ENCODE data around the gene TYRO3. TPM values are rescaled to one million over a fixed set of nuclear protein-coding genes. Genes with fewer than 3 reads are reported as not detected.
"Not testable (repeated sequence)": the region's sequence is repeated elsewhere in the genome, so short reads cannot be mapped to it uniquely, and the experiment has no call there.

Gene TYRO3
- total and polyA plus RNA-seq, 2 experiments from 2014 or later = 71.0 to 109 TPM

DNA sequence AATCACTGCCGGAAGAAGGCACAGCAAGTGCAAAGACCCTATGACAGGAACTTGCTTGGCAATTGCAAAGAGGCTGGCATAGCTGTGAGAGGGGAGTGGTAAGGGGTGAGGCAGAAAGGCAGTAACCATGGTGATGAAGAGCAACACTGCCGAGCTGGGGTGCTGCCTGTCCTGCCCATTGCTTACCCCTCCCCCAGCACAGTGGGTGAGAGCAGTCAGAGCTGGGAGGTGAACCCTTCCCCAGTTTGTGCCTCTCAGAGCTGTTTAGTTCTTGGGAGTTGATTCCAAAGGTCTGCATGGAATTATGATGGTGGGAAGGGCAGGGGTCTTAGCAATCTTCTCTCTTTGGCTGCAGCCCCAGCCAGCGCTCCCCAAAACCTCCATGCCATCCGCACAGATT lies 8.8 kb downstream of the TYRO3 start:
- peak; percentile 74 for DNase-seq (ENCODE audit: low spot score)
- Histone ChIP-seq H4K20me1 (ENCODE audit: insufficient read depth, poor library complexity, severe bottlenecking) (no peaks in the 10 kb centered on the region), H3K9me3 (ENCODE audit: low read depth) (no peaks in the 10 kb centered on the region), H3K4me3 (no peak overlapping the region), H3K36me3 (replicated peaks; ENCODE audit: insufficient read depth, low read depth) (no peaks in the 10 kb centered on the region), H3K27me3 (no peaks in the 10 kb centered on the region), H3K4me1 (ENCODE audit: insufficient read depth) (peaks cover 66% of the 10 kb centered on the region), H3K4me2 (peak overlapping the region; percentile 73), H3K9me2 (replicated peaks; ENCODE audit: insufficient read depth) (no peaks in the 10 kb centered on the region), H3K27ac (peak overlapping the region; percentile 95), H2AFZ (no peak overlapping the region), H3K79me2 (peaks cover 7% of the 10 kb centered on the region)
- WGBS (ENCODE audit: low lambda C conversion rate, missing lambda C conversion rate) = 62% methylated on average over 4 of the region's 4 CpGs
- TF ChIP-seq EZH2 (IDR thresholded peaks at IDR 0.05; ENCODE audit: borderline replicate concordance) = no peak
- TF ChIP-seq, protein P1, sequence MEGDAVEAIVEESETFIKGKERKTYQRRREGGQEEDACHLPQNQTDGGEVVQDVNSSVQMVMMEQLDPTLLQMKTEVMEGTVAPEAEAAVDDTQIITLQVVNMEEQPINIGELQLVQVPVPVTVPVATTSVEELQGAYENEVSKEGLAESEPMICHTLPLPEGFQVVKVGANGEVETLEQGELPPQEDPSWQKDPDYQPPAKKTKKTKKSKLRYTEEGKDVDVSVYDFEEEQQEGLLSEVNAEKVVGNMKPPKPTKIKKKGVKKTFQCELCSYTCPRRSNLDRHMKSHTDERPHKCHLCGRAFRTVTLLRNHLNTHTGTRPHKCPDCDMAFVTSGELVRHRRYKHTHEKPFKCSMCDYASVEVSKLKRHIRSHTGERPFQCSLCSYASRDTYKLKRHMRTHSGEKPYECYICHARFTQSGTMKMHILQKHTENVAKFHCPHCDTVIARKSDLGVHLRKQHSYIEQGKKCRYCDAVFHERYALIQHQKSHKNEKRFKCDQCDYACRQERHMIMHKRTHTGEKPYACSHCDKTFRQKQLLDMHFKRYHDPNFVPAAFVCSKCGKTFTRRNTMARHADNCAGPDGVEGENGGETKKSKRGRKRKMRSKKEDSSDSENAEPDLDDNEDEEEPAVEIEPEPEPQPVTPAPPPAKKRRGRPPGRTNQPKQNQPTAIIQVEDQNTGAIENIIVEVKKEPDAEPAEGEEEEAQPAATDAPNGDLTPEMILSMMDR (IDR thresholded peaks at IDR 0.05; ENCODE audit: poor library complexity) = no peak
- TF ChIP-seq EZH2phosphoT487 (IDR thresholded peaks at IDR 0.05; ENCODE audit: low read depth, severe bottlenecking, unreplicated experiment) = no peak

DNA sequence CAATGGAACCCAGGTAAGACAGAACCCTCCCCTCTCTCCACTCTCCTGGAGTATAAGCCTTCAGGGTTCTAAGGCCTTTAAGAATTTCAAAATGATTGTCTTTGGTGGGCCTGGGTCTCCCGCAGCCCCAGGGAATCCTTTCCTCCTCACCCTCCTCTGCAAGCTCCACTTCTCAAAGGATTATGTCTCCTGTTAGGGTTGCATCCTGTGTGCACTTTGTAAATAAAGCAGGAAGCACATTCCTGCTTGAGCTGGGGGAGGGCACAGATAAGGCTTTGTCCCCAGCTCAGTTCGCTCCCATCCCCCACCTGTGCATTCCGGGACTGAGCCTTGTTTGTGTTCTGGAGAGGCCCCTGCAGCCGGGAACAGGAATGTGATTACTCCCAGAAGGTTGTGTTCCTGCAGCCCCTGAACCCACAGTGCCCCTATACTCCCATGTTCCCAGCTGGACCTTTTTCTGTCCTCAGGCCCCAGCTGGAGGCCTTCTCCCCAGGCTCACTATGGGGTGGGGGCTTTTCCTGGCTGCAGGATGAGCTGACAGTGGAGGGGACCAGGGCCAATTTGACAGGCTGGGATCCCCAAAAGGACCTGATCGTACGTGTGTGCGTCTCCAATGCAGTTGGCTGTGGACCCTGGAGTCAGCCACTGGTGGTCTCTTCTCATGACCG lies 9.5 kb downstream of the TYRO3 start:
- H3K4me1 ChIP-seq (ENCODE audit: insufficient read depth) = peaks cover 59% of the 10 kb centered on the region
- no peaks in the 10 kb centered on the region for H3K9me2 ChIP-seq (replicated peaks; ENCODE audit: insufficient read depth)
- H3K27ac ChIP-seq = peak overlapping the region; percentile 95
- peaks cover 7% of the 10 kb centered on the region for H3K79me2 ChIP-seq
- H4K20me1 ChIP-seq (ENCODE audit: insufficient read depth, poor library complexity, severe bottlenecking) = no peaks in the 10 kb centered on the region
- no peak for TF ChIP-seq EZH2 (IDR thresholded peaks at IDR 0.05; ENCODE audit: borderline replicate concordance)
- no peak for TF ChIP-seq EZH2phosphoT487 (IDR thresholded peaks at IDR 0.05; ENCODE audit: low read depth, severe bottlenecking, unreplicated experiment)
- TF ChIP-seq, protein P1 (IDR thresholded peaks at IDR 0.05; ENCODE audit: poor library complexity) = no peak
- DNase-seq (ENCODE audit: low spot score) = peak; percentile 90
- H3K27me3 ChIP-seq = no peaks in the 10 kb centered on the region
- peak overlapping the region; percentile 7 for H2AFZ ChIP-seq
- no peak overlapping the region for H3K4me3 ChIP-seq
- H3K9me3 ChIP-seq (ENCODE audit: low read depth) = no peaks in the 10 kb centered on the region
- H3K4me2 ChIP-seq = peak overlapping the region; percentile 73
- 30% methylated on average over 8 of the region's 8 CpGs for WGBS (ENCODE audit: low lambda C conversion rate, missing lambda C conversion rate)
- H3K36me3 ChIP-seq (replicated peaks; ENCODE audit: insufficient read depth, low read depth) = no peaks in the 10 kb centered on the region

DNA sequence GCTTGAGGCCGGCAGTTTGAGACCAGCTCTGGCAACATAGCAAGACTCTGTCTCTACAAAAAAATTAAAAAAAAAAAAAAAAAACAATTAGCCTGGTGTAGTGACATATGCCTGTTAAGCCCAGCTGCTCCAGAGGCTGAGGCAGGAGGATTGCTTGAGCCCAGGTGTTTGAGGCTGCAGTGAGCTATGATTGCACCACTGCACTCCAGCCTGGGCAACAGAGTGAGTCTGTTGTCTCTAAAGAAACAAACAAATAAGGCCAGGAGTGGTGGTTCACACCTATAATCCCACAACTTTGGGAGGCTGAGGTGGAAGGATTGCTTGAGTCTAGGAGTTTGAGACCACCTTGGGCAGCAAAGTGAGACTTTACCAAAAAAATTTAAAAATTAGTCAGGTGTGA lies 10.2 kb downstream of the TYRO3 start:
- WGBS (ENCODE audit: low lambda C conversion rate, missing lambda C conversion rate) = 100% methylated on average over 1 of the region's 1 CpG
- H3K79me2 ChIP-seq; H2AFZ ChIP-seq; H3K9me3 ChIP-seq (ENCODE audit: low read depth); H3K36me3 ChIP-seq (replicated peaks; ENCODE audit: insufficient read depth, low read depth); H3K4me3 ChIP-seq; H3K9me2 ChIP-seq (replicated peaks; ENCODE audit: insufficient read depth); H4K20me1 ChIP-seq (ENCODE audit: insufficient read depth, poor library complexity, severe bottlenecking); H3K27me3 ChIP-seq; DNase-seq (ENCODE audit: low spot score): not testable (repeated sequence)
- Histone ChIP-seq H3K4me1 (ENCODE audit: insufficient read depth) (peaks cover 52% of the 10 kb centered on the region), H3K4me2 (peak overlapping the region; percentile 73), H3K27ac (peak overlapping the region; percentile 95)

DNA sequence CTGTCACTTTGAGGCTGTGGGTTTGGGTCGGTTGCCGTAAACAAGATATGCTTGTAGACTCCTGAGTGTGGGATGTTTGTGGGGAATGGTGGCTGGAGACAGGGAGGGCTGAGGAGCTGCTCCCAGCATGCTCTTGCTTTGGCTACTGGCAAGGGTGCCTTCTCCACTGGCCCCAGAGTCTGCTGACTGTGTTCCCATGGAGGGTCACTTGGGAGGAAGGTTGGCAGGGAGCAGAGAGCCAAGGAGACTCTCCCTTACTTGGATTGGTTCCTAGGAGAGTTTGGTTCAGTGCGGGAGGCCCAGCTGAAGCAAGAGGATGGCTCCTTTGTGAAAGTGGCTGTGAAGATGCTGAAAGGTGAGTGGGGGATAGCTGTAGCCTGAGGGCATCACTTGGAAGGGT lies 11.8 kb downstream of the TYRO3 start:
- H3K9me2 ChIP-seq (replicated peaks; ENCODE audit: insufficient read depth) = no peaks in the 10 kb centered on the region
- no peak overlapping the region for H3K4me2 ChIP-seq
- H3K9me3 ChIP-seq (ENCODE audit: low read depth) = no peaks in the 10 kb centered on the region
- H3K79me2 ChIP-seq = peaks cover 7% of the 10 kb centered on the region
- TF ChIP-seq, protein P1 (IDR thresholded peaks at IDR 0.05; ENCODE audit: poor library complexity) = no peak
- TF ChIP-seq EZH2 (IDR thresholded peaks at IDR 0.05; ENCODE audit: borderline replicate concordance) (no peak), EZH2phosphoT487 (IDR thresholded peaks at IDR 0.05; ENCODE audit: low read depth, severe bottlenecking, unreplicated experiment) (no peak)
- H3K4me3 ChIP-seq = no peak overlapping the region
- H3K36me3 ChIP-seq (replicated peaks; ENCODE audit: insufficient read depth, low read depth) = no peaks in the 10 kb centered on the region
- H3K27ac ChIP-seq = no peak overlapping the region
- 91% methylated on average over 3 of the region's 3 CpGs for WGBS (ENCODE audit: low lambda C conversion rate, missing lambda C conversion rate)
- DNase-seq (ENCODE audit: low spot score) = no peak
- H3K27me3 ChIP-seq = no peaks in the 10 kb centered on the region
- no peak overlapping the region for H2AFZ ChIP-seq
- H4K20me1 ChIP-seq (ENCODE audit: insufficient read depth, poor library complexity, severe bottlenecking) = no peaks in the 10 kb centered on the region
- peaks cover 37% of the 10 kb centered on the region for H3K4me1 ChIP-seq (ENCODE audit: insufficient read depth)

Measured in hepatocyte (in vitro differentiated cells).